ENCODE results near the gene ALG12. TPM values are rescaled to one million over a fixed set of nuclear protein-coding genes. Genes with fewer than 3 reads are reported as not detected.

Gene ALG12
- total and polyA plus RNA-seq, 2 of the 4 experiments (the other 2 are of a cell fraction) = 7.2 to 10.9 TPM

DNA sequence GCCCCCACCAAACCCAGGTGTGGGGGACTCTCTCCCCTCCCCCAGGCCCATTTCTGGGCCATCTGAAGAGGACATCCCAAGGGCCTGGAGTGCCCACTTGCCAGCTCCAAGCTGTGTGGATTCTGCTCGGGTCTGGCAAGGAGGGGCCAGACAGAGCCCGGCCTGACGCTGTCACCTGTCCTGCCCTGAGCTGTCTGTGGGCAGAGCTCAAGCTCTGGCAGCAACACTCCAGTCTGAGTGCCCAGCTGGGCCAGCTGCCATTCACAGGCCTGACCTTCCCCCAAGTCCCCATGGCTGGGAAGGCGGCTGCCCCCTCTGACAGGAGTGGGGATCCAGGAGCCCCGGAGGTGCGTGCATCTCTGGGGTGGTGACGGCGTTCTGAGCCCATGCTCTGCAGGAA is 36.1 kb upstream of the ALG12 start:
- Histone ChIP-seq H3K4ac (ENCODE audit: low read depth, low read length) (peak overlapping the region; percentile 100), H3K18ac (ENCODE audit: low read depth, low read length) (peak overlapping the region; percentile 41; the same call in 1 of the 2 replicates), H3K14ac (replicated peaks; ENCODE audit: low read depth, low read length) (peak overlapping the region; percentile 11; the same call in 1 of the 2 replicates), H4K5ac (ENCODE audit: low read depth, low read length) (0 out of 2 replicates have a peak overlapping the region, but pooled peaks have one; percentile 64), H2BK5ac (ENCODE audit: low read depth, low read length, poor library complexity, severe bottlenecking) (peak overlapping the region; percentile 86), H2AFZ (replicated peaks; ENCODE audit: low read length, poor library complexity) (peak overlapping the region; percentile 76), H2AK9ac (replicated peaks; ENCODE audit: low read depth, low read length, poor library complexity) (peak overlapping the region; percentile 99), H3K4me3 (ENCODE audit: insufficient read depth, low read depth, low read length) (no peak overlapping the region), H3K36me3 (ENCODE audit: control insufficient read depth, insufficient read depth, low read length) (no peaks in the 10 kb centered on the region), H3K9me3 (ENCODE audit: control insufficient read depth, insufficient read depth, low read length) (no peaks in the 10 kb centered on the region), H3K56ac (ENCODE audit: extremely low read depth, insufficient read depth, low read length) (no peak overlapping the region), H3K23ac (ENCODE audit: low read depth, low read length) (no peak overlapping the region), H2AK5ac (ENCODE audit: low read depth, low read length) (peak overlapping the region; percentile 66), H4K8ac (ENCODE audit: low read depth in 2 of 2, low read length in 2 of 2) (peak overlapping the region in 1 of 2 experiments; percentile 56; a peak in 2 of 4 replicates), H2BK20ac (ENCODE audit: low read depth, low read length) (peak overlapping the region; percentile 25; the same call in 1 of the 2 replicates), H3K27me3 (ENCODE audit: control insufficient read depth, insufficient read depth, low read length) (no peaks in the 10 kb centered on the region), H4K91ac (ENCODE audit: insufficient read depth, low read depth, low read length) (peak overlapping the region; percentile 76), H3K27ac (ENCODE audit: insufficient read depth, low read length) (no peak overlapping the region), H2BK120ac (ENCODE audit: low read depth, low read length) (peak overlapping the region; percentile 94), H3K4me2 (ENCODE audit: low read depth, low read length) (no peak overlapping the region), H3K9me1 (ENCODE audit: insufficient read depth, low read length) (peaks cover 23% of the 10 kb centered on the region), H4K20me1 (ENCODE audit: insufficient read depth, low read length) (no peaks in the 10 kb centered on the region), H2BK15ac (ENCODE audit: low read depth, low read length) (peak overlapping the region; percentile 71; the same call in 2 of the 3 replicates), H3K4me1 (ENCODE audit: control insufficient read depth, insufficient read depth, low read length) (peaks cover 40% of the 10 kb centered on the region), H3K9ac (ENCODE audit: low read depth, low read length) (no peak overlapping the region), H3K79me1 (ENCODE audit: low read depth in 1 of 2, low read length in 2 of 2) (peaks cover under 1 to 5% of the 10 kb centered on the region in 2 experiments; a peak in 1 of 4 replicates)
- TF ChIP-seq RFX5 (IDR thresholded peaks at IDR 0.05; ENCODE audit: low read depth, low read length) = no peak
- no peak for TF ChIP-seq MXI1 (IDR thresholded peaks at IDR 0.05; ENCODE audit: borderline replicate concordance, low read depth, low read length)
- no peak for TF ChIP-seq RAD21 (IDR thresholded peaks at IDR 0.05; ENCODE audit: low read length)
- TF ChIP-seq CEBPB (IDR thresholded peaks at IDR 0.05; ENCODE audit: low read depth, low read length) = no peak
- TF ChIP-seq, protein P1, sequence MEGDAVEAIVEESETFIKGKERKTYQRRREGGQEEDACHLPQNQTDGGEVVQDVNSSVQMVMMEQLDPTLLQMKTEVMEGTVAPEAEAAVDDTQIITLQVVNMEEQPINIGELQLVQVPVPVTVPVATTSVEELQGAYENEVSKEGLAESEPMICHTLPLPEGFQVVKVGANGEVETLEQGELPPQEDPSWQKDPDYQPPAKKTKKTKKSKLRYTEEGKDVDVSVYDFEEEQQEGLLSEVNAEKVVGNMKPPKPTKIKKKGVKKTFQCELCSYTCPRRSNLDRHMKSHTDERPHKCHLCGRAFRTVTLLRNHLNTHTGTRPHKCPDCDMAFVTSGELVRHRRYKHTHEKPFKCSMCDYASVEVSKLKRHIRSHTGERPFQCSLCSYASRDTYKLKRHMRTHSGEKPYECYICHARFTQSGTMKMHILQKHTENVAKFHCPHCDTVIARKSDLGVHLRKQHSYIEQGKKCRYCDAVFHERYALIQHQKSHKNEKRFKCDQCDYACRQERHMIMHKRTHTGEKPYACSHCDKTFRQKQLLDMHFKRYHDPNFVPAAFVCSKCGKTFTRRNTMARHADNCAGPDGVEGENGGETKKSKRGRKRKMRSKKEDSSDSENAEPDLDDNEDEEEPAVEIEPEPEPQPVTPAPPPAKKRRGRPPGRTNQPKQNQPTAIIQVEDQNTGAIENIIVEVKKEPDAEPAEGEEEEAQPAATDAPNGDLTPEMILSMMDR (conservative IDR thresholded peaks at IDR 0.05; ENCODE audit: low read depth, low read length) = no peak
- TF ChIP-seq POLR2A (IDR thresholded peaks at IDR 0.05; ENCODE audit: low read depth, low read length) = no peak
- TF ChIP-seq FOS (IDR thresholded peaks at IDR 0.05; ENCODE audit: low read depth, low read length) = no peak
- TF ChIP-seq CHD1 (IDR thresholded peaks at IDR 0.05; ENCODE audit: low read depth, low read length) = no peak
- TF ChIP-seq MAZ (IDR thresholded peaks at IDR 0.05; ENCODE audit: borderline replicate concordance, low read depth, low read length) = no peak
- no peak for TF ChIP-seq NFE2L2 (IDR thresholded peaks at IDR 0.05; ENCODE audit: low read depth, low read length)
- TF ChIP-seq MAFK (IDR thresholded peaks at IDR 0.05; ENCODE audit: low read depth, low read length) = no peak
- TF ChIP-seq, protein P2, sequence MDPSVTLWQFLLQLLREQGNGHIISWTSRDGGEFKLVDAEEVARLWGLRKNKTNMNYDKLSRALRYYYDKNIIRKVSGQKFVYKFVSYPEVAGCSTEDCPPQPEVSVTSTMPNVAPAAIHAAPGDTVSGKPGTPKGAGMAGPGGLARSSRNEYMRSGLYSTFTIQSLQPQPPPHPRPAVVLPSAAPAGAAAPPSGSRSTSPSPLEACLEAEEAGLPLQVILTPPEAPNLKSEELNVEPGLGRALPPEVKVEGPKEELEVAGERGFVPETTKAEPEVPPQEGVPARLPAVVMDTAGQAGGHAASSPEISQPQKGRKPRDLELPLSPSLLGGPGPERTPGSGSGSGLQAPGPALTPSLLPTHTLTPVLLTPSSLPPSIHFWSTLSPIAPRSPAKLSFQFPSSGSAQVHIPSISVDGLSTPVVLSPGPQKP (IDR thresholded peaks at IDR 0.05; ENCODE audit: borderline replicate concordance, low read depth, low read length) = no peak
- no peak for TF ChIP-seq BHLHE40 (IDR thresholded peaks at IDR 0.05; ENCODE audit: low read depth, low read length)
- TF ChIP-seq, protein P3, sequence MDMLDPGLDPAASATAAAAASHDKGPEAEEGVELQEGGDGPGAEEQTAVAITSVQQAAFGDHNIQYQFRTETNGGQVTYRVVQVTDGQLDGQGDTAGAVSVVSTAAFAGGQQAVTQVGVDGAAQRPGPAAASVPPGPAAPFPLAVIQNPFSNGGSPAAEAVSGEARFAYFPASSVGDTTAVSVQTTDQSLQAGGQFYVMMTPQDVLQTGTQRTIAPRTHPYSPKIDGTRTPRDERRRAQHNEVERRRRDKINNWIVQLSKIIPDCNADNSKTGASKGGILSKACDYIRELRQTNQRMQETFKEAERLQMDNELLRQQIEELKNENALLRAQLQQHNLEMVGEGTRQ (IDR thresholded peaks at IDR 0.05; ENCODE audit: low read depth, low read length) = no peak
- TF ChIP-seq SMC3 (IDR thresholded peaks at IDR 0.05; ENCODE audit: low read depth, low read length) = no peak
- no peak for TF ChIP-seq RCOR1 (IDR thresholded peaks at IDR 0.05; ENCODE audit: insufficient replicate concordance, low read length)
- POLR2A ChIA-PET (ENCODE audit: unreplicated experiment) = no interaction called here
- CTCF ChIA-PET = no interaction called here
- intact Hi-C loops (cut with micrococcal nuclease) = no loop called here
- no TSS peak for BruUV-seq (replicated peaks)
- no peak for ATAC-seq (ENCODE audit: low read depth)
- dilution Hi-C loops (cut with HindIII; ENCODE audit: low sequenced_read_pairs, unreplicated experiment) = no loop called here
- WGBS, 2 experiments (ENCODE audit: extremely low coverage in 2 of 2, insufficient read length in 1 of 2) = 100% methylated on average over 2 of the region's 8 CpGs; no CpG with 5 or more reads in 1 of the 2 experiments
- in situ Hi-C loops (cut with MboI; ENCODE audit: low sequenced_read_pairs) = no loop called here
- DNase-seq = no peak

All from IMR-90 (cell line).